ENCODE data around the gene RAET1E. TPM values are rescaled to one million over a fixed set of nuclear protein-coding genes. Genes with fewer than 3 reads are reported as not detected.
"Not testable (repeated sequence)": the region's sequence is repeated elsewhere in the genome, so short reads cannot be mapped to it uniquely, and the experiment has no call there.

Gene RAET1E
- polyA plus RNA-seq, 1 donor = 0.61 TPM

DNA sequence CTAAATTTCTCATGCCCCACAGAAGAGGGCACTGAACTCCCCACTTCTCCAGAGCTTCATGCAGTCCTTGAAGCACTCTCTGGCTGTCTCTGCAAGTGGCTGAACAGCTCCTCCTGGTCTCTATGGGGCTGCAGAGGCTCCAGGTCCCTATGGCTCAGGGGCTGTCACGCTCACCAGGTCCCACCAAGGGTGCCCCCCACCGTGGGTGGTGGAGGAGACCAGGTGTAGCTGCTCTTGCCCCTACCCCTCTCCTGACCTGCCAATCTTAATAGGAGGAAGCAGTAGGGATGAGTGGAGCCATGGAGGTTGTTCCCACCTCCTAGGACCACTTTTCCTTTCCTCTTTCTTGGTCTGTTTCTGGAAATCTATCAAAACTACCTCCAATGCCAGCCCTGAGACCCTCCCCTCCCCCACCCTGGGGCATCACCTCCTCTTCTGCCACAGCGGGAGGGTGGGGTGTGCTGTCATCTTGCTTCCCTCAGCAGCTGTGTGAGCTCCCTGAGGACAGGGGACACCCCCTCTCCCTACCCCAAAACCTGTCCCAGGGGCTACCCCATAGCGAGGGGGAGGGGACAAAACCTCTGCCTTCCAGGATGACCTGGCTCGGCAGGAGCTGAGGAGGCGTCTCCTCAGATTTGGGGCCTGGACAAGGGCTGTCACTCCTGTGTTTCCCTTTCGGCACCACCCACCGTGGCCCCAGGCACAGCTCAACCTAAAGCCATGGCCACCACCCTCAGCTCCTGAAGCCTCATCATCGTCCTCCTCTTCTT lies 12.0 kb upstream of the RAET1E start:
- no peaks in the 10 kb centered on the region for H3K4me1 ChIP-seq (ENCODE audit: control insufficient read depth, insufficient read depth, low read length)
- H3K4me3 ChIP-seq (ENCODE audit: low read length) = no peak overlapping the region
- H3K9me3 ChIP-seq (ENCODE audit: control insufficient read depth, low read depth, low read length) = peaks cover 7% of the 10 kb centered on the region
- H3K27me3 ChIP-seq (ENCODE audit: control insufficient read depth, insufficient read depth, low read length) = no peaks in the 10 kb centered on the region
- DNase-seq = no peak
- H3K36me3 ChIP-seq (ENCODE audit: control insufficient read depth, insufficient read depth, low read length) = no peaks in the 10 kb centered on the region
- no peak overlapping the region for H3K27ac ChIP-seq (ENCODE audit: low read length)
- WGBS (ENCODE audit: insufficient coverage, low lambda C conversion rate) = no CpG with 5 or more reads among the region's 9 CpGs

DNA sequence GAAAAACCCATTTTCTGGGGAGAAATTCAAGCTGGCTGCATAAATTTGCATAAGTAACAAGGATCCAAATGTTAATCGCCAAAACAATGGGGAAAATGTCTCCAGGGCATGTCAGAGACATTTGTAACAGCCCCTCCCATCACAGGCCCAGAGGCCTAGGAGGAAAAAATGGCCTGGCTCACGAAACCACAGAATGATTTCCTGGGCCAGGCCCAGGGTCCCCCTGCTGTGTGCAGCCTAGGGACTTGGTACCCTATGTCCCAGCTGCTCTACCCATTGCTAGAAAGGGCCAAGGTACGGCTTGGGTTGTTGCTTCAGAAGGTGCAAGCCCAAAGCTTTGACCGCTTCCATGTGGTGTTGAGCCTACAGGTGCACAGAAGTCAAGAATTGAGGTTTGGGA lies 10.6 kb upstream of the RAET1E start:
- DNase-seq = not testable (repeated sequence)

GRCh38 chr6:149907317-149907716 lies 9.4 kb upstream of the RAET1E start:
- Histone ChIP-seq H3K27me3 (ENCODE audit: control insufficient read depth, insufficient read depth, low read length) (no peaks in the 10 kb centered on the region), H3K27ac (ENCODE audit: low read length) (no peak overlapping the region), H3K4me1 (ENCODE audit: control insufficient read depth, insufficient read depth, low read length) (no peaks in the 10 kb centered on the region), H3K9me3 (ENCODE audit: control insufficient read depth, low read depth, low read length) (peaks cover 7% of the 10 kb centered on the region), H3K36me3 (ENCODE audit: control insufficient read depth, insufficient read depth, low read length) (no peaks in the 10 kb centered on the region), H3K4me3 (ENCODE audit: low read length) (no peak overlapping the region)
- no peak for DNase-seq
- WGBS (ENCODE audit: insufficient coverage, low lambda C conversion rate) = no CpG with 5 or more reads among the region's 2 CpGs

More for the DNA sequence above, 10.6 kb upstream of the RAET1E start:
- H3K9me3 ChIP-seq (ENCODE audit: control insufficient read depth, low read depth, low read length); H3K27ac ChIP-seq (ENCODE audit: low read length); H3K36me3 ChIP-seq (ENCODE audit: control insufficient read depth, insufficient read depth, low read length); H3K27me3 ChIP-seq (ENCODE audit: control insufficient read depth, insufficient read depth, low read length); H3K4me1 ChIP-seq (ENCODE audit: control insufficient read depth, insufficient read depth, low read length); H3K4me3 ChIP-seq (ENCODE audit: low read length): not testable (repeated sequence)
- no CpG with 5 or more reads among the region's 4 CpGs for WGBS (ENCODE audit: insufficient coverage, low lambda C conversion rate)

- H3K4me1 ChIP-seq (ENCODE audit: control insufficient read depth, insufficient read depth, low read length) = no peaks in the 10 kb centered on the region
- no peak overlapping the region for H3K4me3 ChIP-seq (ENCODE audit: low read length)
- WGBS (ENCODE audit: insufficient coverage, low lambda C conversion rate) = 80% methylated on average over 1 of the region's 4 CpGs
- DNase-seq = no peak
- H3K27me3 ChIP-seq (ENCODE audit: control insufficient read depth, insufficient read depth, low read length) = no peaks in the 10 kb centered on the region
- H3K9me3 ChIP-seq (ENCODE audit: control insufficient read depth, low read depth, low read length) = peaks cover 7% of the 10 kb centered on the region
- H3K27ac ChIP-seq (ENCODE audit: low read length) = no peak overlapping the region
- no peaks in the 10 kb centered on the region for H3K36me3 ChIP-seq (ENCODE audit: control insufficient read depth, insufficient read depth, low read length)
Observed at GRCh38 chr6:149906405-149906804, 8.5 kb upstream of the RAET1E start.

GRCh38 chr6:149905911-149906371 lies 8.0 kb upstream of the RAET1E start:
- Histone ChIP-seq H3K4me1 (ENCODE audit: control insufficient read depth, insufficient read depth, low read length) (no peaks in the 10 kb centered on the region), H3K4me3 (ENCODE audit: low read length) (no peak overlapping the region), H3K27me3 (ENCODE audit: control insufficient read depth, insufficient read depth, low read length) (no peaks in the 10 kb centered on the region), H3K9me3 (ENCODE audit: control insufficient read depth, low read depth, low read length) (peaks cover 7% of the 10 kb centered on the region), H3K27ac (ENCODE audit: low read length) (no peak overlapping the region), H3K36me3 (ENCODE audit: control insufficient read depth, insufficient read depth, low read length) (no peaks in the 10 kb centered on the region)
- WGBS (ENCODE audit: insufficient coverage, low lambda C conversion rate) = no CpG with 5 or more reads among the region's 6 CpGs
- DNase-seq = no peak

GRCh38 chr6:149905371-149905910 lies 7.5 kb upstream of the RAET1E start:
- no CpG with 5 or more reads among the region's 18 CpGs for WGBS (ENCODE audit: insufficient coverage, low lambda C conversion rate)
- no peaks in the 10 kb centered on the region for H3K36me3 ChIP-seq (ENCODE audit: control insufficient read depth, insufficient read depth, low read length)
- peaks cover 7% of the 10 kb centered on the region for H3K9me3 ChIP-seq (ENCODE audit: control insufficient read depth, low read depth, low read length)
- no peak for DNase-seq
- H3K4me3 ChIP-seq (ENCODE audit: low read length) = no peak overlapping the region
- no peaks in the 10 kb centered on the region for H3K27me3 ChIP-seq (ENCODE audit: control insufficient read depth, insufficient read depth, low read length)
- no peaks in the 10 kb centered on the region for H3K4me1 ChIP-seq (ENCODE audit: control insufficient read depth, insufficient read depth, low read length)
- no peak overlapping the region for H3K27ac ChIP-seq (ENCODE audit: low read length)

- no CpG with 5 or more reads among the region's 13 CpGs for WGBS (ENCODE audit: insufficient coverage, low lambda C conversion rate)
- Histone ChIP-seq H3K4me3 (ENCODE audit: low read length) (no peak overlapping the region), H3K27me3 (ENCODE audit: control insufficient read depth, insufficient read depth, low read length) (no peaks in the 10 kb centered on the region), H3K27ac (ENCODE audit: low read length) (no peak overlapping the region), H3K4me1 (ENCODE audit: control insufficient read depth, insufficient read depth, low read length) (no peaks in the 10 kb centered on the region), H3K9me3 (ENCODE audit: control insufficient read depth, low read depth, low read length) (peaks cover 7% of the 10 kb centered on the region), H3K36me3 (ENCODE audit: control insufficient read depth, insufficient read depth, low read length) (no peaks in the 10 kb centered on the region)
- DNase-seq = no peak
Observed at GRCh38 chr6:149904661-149905370, 6.9 kb upstream of the RAET1E start.

GRCh38 chr6:149903938-149904611 lies 6.2 kb upstream of the RAET1E start:
- WGBS (ENCODE audit: insufficient coverage, low lambda C conversion rate) = no CpG with 5 or more reads among the region's 5 CpGs
- Histone ChIP-seq H3K36me3 (ENCODE audit: control insufficient read depth, insufficient read depth, low read length) (no peaks in the 10 kb centered on the region), H3K4me3 (ENCODE audit: low read length) (no peak overlapping the region)

GRCh38 chr6:149901444-149902140 lies 3.7 kb upstream of the RAET1E start:
- Histone ChIP-seq H3K4me3 (ENCODE audit: low read length) (no peak overlapping the region), H3K27me3 (ENCODE audit: control insufficient read depth, insufficient read depth, low read length) (no peaks in the 10 kb centered on the region), H3K9me3 (ENCODE audit: control insufficient read depth, low read depth, low read length) (no peaks in the 10 kb centered on the region), H3K4me1 (ENCODE audit: control insufficient read depth, insufficient read depth, low read length) (peaks cover 4% of the 10 kb centered on the region), H3K36me3 (ENCODE audit: control insufficient read depth, insufficient read depth, low read length) (no peaks in the 10 kb centered on the region), H3K27ac (ENCODE audit: low read length) (no peak overlapping the region)
- DNase-seq = no peak
- WGBS (ENCODE audit: insufficient coverage, low lambda C conversion rate) = 88% methylated on average over 1 of the region's 6 CpGs

More at GRCh38 chr6:149903938-149904611, 6.2 kb upstream of the RAET1E start:
- Histone ChIP-seq H3K27ac (ENCODE audit: low read length) (no peak overlapping the region), H3K9me3 (ENCODE audit: control insufficient read depth, low read depth, low read length) (peaks cover 7% of the 10 kb centered on the region), H3K27me3 (ENCODE audit: control insufficient read depth, insufficient read depth, low read length) (no peaks in the 10 kb centered on the region), H3K4me1 (ENCODE audit: control insufficient read depth, insufficient read depth, low read length) (no peaks in the 10 kb centered on the region)
- DNase-seq = no peak
